ENCODE measurements around the gene MCC. TPM values are rescaled to one million over a fixed set of nuclear protein-coding genes. Genes with fewer than 3 reads are reported as not detected.

The MCC gene
- total RNA-seq, 1 experiment from 2014 or later, result 23.5 TPM

DNA sequence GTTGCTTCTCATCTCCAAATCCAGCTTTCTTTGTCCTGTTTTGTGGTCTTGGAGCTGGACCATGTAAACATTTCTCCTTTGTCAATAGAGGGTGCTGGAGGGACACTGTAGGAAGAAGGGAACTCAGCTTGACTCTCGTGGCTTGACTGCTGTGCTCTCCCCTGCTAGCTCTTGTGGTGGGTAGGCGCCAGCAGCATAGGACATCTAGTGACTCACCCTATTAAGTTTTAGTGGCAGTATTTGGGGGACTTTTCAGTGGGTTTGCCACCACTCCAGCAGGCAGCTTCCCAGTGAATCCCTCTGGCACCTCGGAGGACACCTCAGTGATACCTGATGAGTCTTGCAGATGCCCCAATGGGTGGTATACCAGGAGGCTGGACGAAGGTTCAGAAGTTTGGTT, 151.3 kb downstream of the MCC start:
- DNase-seq (ENCODE audit: low spot score) (peak; percentile 16), ATAC-seq (peak; percentile 89)
- Mint-ChIP-seq H3K27me3 (ENCODE audit: low read depth) (no peaks in the 10 kb centered on the region), H3K4me1 (0 out of 2 replicates have a peak, but pooled peaks cover 2% of the 10 kb centered on the region), H3K27ac (no peak overlapping the region), H3K9me3 (no peaks in the 10 kb centered on the region), H3K4me3 (no peak overlapping the region), H3K36me3 (no peaks in the 10 kb centered on the region)
- TF ChIP-seq AFF4 (CRISPR knock-in tag; IDR thresholded peaks at IDR 0.05; ENCODE audit: borderline replicate concordance) (no peak), ZNF423 (CRISPR knock-in tag; IDR thresholded peaks at IDR 0.05) (peak; percentile 58; the same call in 1 of the 2 replicates)
- TF ChIP-seq, protein P1, sequence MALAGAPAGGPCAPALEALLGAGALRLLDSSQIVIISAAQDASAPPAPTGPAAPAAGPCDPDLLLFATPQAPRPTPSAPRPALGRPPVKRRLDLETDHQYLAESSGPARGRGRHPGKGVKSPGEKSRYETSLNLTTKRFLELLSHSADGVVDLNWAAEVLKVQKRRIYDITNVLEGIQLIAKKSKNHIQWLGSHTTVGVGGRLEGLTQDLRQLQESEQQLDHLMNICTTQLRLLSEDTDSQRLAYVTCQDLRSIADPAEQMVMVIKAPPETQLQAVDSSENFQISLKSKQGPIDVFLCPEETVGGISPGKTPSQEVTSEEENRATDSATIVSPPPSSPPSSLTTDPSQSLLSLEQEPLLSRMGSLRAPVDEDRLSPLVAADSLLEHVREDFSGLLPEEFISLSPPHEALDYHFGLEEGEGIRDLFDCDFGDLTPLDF (CRISPR knock-in tag; IDR thresholded peaks at IDR 0.05), result no peak
- ChIA-PET POLR2A (no interaction called here), CTCF (interaction anchor here (0.6 to 1.8 kb wide), 19 partner anchors 16 to 341 kb away, joined by 3 to 17 read pairs (median 4); partner anchors contain the start of gene YTHDC2)

GRCh38 chr5:113333411-113333810, 154.8 kb downstream of the MCC start:
- Mint-ChIP-seq H3K27me3 (ENCODE audit: low read depth) (no peaks in the 10 kb centered on the region), H3K36me3 (no peaks in the 10 kb centered on the region), H3K4me1 (peaks cover 16% of the 10 kb centered on the region), H3K9me3 (no peaks in the 10 kb centered on the region), H3K27ac (no peak overlapping the region), H3K4me3 (no peak overlapping the region)
- TF ChIP-seq ESRRA (CRISPR knock-in tag; IDR thresholded peaks at IDR 0.05; ENCODE audit: borderline replicate concordance) (no peak), FOXP4 (CRISPR knock-in tag; IDR thresholded peaks at IDR 0.05) (no peak), NR2C2 (CRISPR knock-in tag; IDR thresholded peaks at IDR 0.05) (no peak), ZNF416 (CRISPR knock-in tag; IDR thresholded peaks at IDR 0.05) (no peak), ZBTB21 (CRISPR knock-in tag; IDR thresholded peaks at IDR 0.05; ENCODE audit: borderline replicate concordance) (no peak), SMAD4 (CRISPR knock-in tag; IDR thresholded peaks at IDR 0.05) (no peak), NFE2L1 (CRISPR knock-in tag; IDR thresholded peaks at IDR 0.05) (no peak), ZNF396 (CRISPR knock-in tag; IDR thresholded peaks at IDR 0.05; ENCODE audit: borderline replicate concordance) (no peak), CBFB (CRISPR knock-in tag; IDR thresholded peaks at IDR 0.05; ENCODE audit: low read depth) (no peak)
- TF ChIP-seq, protein P2, sequence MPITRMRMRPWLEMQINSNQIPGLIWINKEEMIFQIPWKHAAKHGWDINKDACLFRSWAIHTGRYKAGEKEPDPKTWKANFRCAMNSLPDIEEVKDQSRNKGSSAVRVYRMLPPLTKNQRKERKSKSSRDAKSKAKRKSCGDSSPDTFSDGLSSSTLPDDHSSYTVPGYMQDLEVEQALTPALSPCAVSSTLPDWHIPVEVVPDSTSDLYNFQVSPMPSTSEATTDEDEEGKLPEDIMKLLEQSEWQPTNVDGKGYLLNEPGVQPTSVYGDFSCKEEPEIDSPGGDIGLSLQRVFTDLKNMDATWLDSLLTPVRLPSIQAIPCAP (CRISPR knock-in tag; IDR thresholded peaks at IDR 0.05), result no peak
- ChIA-PET POLR2A (no interaction called here), CTCF (no interaction called here)
- no peak for DNase-seq (ENCODE audit: low spot score)
- no peak for ATAC-seq

GRCh38 chr5:113331209-113331551, 157.1 kb downstream of the MCC start:
- Mint-ChIP-seq H3K4me1 (peaks cover 16% of the 10 kb centered on the region), H3K36me3 (no peaks in the 10 kb centered on the region), H3K9me3 (no peaks in the 10 kb centered on the region), H3K27ac (no peak overlapping the region), H3K27me3 (ENCODE audit: low read depth) (no peaks in the 10 kb centered on the region), H3K4me3 (no peak overlapping the region)
- no peak for ATAC-seq
- CTCF ChIA-PET, result interaction anchor here (0.7 to 2.3 kb wide), 5 partner anchors 179 to 335 kb away, joined by 3 to 10 read pairs (median 4); no protein-coding TSS in a partner anchor
- no peak for DNase-seq (ENCODE audit: low spot score)
- POLR2A ChIA-PET, result no interaction called here
- no peak for TF ChIP-seq NFATC4 (CRISPR knock-in tag; IDR thresholded peaks at IDR 0.05)
- no peak for TF ChIP-seq ATF3 (CRISPR knock-in tag; conservative IDR thresholded peaks at IDR 0.05)
- TF ChIP-seq GABPB1 (CRISPR knock-in tag; IDR thresholded peaks at IDR 0.05), result no peak
- TF ChIP-seq GTF2I (CRISPR knock-in tag; conservative IDR thresholded peaks at IDR 0.05), result no peak
